GM12892 (cell line): Measurements from ENCODE around the gene PLEKHN1.
"Not testable (repeated sequence)": the region's sequence is repeated elsewhere in the genome, so short reads cannot be mapped to it uniquely, and the experiment has no call there.

Source experiments
- POLR2A ChIP-seq: IDR thresholded peaks from 2 replicates; pipeline ENCODE4 v1.6.1; 2011; ENCODE audit warnings: low read depth, low read length, control low read depth
- POLR2AphosphoS5 ChIP-seq: IDR thresholded peaks from 2 replicates; pipeline ENCODE4 v1.6.1; 2011; ENCODE audit warnings: low read depth, low read length, control low read depth
- TAF1 ChIP-seq: IDR thresholded peaks from 2 replicates; pipeline ENCODE4 v1.6.1; 2011; ENCODE audit warnings: low read depth, mild to moderate bottlenecking, control low read depth, low read length, borderline replicate concordance

DNA sequence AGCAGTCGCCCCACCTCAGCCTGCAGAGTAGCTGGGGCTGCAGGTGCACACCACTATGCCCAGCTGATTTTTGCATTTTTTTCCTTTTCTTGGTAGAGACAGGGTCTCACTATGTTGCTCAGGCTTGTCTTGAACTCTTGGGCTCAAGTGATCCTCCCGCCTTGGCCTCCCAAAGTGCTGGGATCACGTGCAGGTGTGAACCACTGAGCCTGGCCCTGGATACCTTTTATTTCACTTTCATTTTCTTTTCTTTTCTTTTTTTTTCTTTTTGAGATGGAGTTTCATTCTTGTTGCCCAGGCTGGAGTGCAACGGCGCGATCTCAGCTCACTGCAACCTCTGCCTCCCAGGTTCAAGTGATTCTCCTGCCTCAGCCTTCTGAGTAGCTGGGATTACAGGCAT, 25.0 kb downstream of the PLEKHN1 start:
- not testable (repeated sequence) for TF ChIP-seq POLR2A, POLR2AphosphoS5, TAF1
